ENCODE measurements around the gene P2RY2. TPM values are rescaled to one million over a fixed set of nuclear protein-coding genes. Genes with fewer than 3 reads are reported as not detected.

P2RY2 gene
- total RNA-seq, 1 donor from 2014 or later, result 0.45 TPM

DNA sequence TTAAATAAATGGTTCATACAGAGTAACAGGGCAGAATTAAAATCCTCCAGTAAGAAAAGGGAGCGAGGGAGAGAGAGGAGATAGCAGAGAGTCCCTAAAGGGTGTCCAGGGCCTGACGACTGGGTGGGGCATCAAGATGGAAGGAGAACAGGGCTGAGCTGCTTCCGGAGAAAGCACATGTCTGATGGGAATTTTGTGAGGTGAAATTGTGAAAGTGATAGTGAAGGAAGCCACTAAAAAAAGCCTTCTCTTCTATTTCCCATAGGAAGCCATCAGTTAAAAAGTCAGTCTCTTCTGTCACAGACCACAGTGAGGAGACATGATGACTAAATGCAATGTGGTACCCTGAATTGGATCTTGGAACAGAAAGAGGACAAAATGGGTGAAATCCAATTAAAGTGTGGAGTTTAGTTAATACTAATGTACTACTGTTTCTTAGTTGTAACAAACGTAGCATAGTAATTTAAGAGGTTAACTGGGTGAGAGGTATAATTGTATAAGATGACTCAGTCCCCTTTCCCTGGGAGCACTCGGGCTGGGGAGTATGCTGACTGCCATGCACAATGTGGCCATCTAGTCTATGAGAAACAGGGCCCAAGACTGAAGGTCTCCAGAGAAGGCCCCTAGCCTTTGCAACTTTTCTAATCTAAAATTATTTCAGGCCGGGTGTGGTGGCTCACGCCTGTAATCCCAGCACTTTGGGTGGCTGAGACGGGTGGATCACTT, 46.5 kb upstream of the P2RY2 start:
- Mint-ChIP-seq H3K27me3 (ENCODE audit: insufficient read depth, low read depth) (peaks cover 15% of the 10 kb centered on the region), H3K4me3 (no peak overlapping the region), H3K36me3 (no peaks in the 10 kb centered on the region), H3K27ac (no peak overlapping the region), H3K9me3 (no peaks in the 10 kb centered on the region), H3K4me1 (peaks cover 20% of the 10 kb centered on the region)
- H3K4me1 ChIP-seq, result peaks cover 18% of the 10 kb centered on the region
- H3K36me3 ChIP-seq, result no peaks in the 10 kb centered on the region
- no peak for DNase-seq (ENCODE audit: low spot score)
- no peak overlapping the region for H2AFZ ChIP-seq (replicated peaks)
- no peak overlapping the region for H3K4me3 ChIP-seq
- no peaks in the 10 kb centered on the region for H3K27me3 ChIP-seq
- H4K20me1 ChIP-seq (ENCODE audit: low read depth), result no peaks in the 10 kb centered on the region
- peaks cover 10% of the 10 kb centered on the region for H3F3A ChIP-seq (ENCODE audit: low read depth)
- no peak overlapping the region for H3K9ac ChIP-seq
- H3K79me2 ChIP-seq (ENCODE audit: low read depth), result no peaks in the 10 kb centered on the region
- no peaks in the 10 kb centered on the region for H3K9me3 ChIP-seq (ENCODE audit: low read depth)
- no peak for TF ChIP-seq CTCF (IDR thresholded peaks at IDR 0.05)
- no peak for TF ChIP-seq EZH2 (IDR thresholded peaks at IDR 0.05)
- TF ChIP-seq EZH2phosphoT487 (IDR thresholded peaks at IDR 0.05), result no peak
- H3K4me2 ChIP-seq, result no peak overlapping the region
- no peak overlapping the region for H3K27ac ChIP-seq

- no peak overlapping the region for H3K27ac Mint-ChIP-seq
- H4K20me1 ChIP-seq (ENCODE audit: low read depth), result no peaks in the 10 kb centered on the region
- TF ChIP-seq EZH2 (IDR thresholded peaks at IDR 0.05) (no peak), EZH2phosphoT487 (IDR thresholded peaks at IDR 0.05) (no peak), CTCF (IDR thresholded peaks at IDR 0.05) (no peak)
- peaks cover 18% of the 10 kb centered on the region for H3K4me1 ChIP-seq
- H3K4me3 Mint-ChIP-seq, result no peak overlapping the region
- peaks cover 16% of the 10 kb centered on the region for H3K27me3 Mint-ChIP-seq (ENCODE audit: insufficient read depth, low read depth)
- peaks cover 5% of the 10 kb centered on the region for H3F3A ChIP-seq (ENCODE audit: low read depth)
- no peaks in the 10 kb centered on the region for H3K79me2 ChIP-seq (ENCODE audit: low read depth)
- H3K27me3 ChIP-seq, result no peaks in the 10 kb centered on the region
- no peak overlapping the region for H2AFZ ChIP-seq (replicated peaks)
- no peaks in the 10 kb centered on the region for H3K9me3 ChIP-seq (ENCODE audit: low read depth)
- H3K4me1 Mint-ChIP-seq, result peaks cover 20% of the 10 kb centered on the region
- no peaks in the 10 kb centered on the region for H3K36me3 ChIP-seq
- no peak for DNase-seq (ENCODE audit: low spot score)
- H3K4me3 ChIP-seq, result no peak overlapping the region
- no peak overlapping the region for H3K27ac ChIP-seq
- H3K9me3 Mint-ChIP-seq, result no peaks in the 10 kb centered on the region
- H3K9ac ChIP-seq, result no peak overlapping the region
- no peaks in the 10 kb centered on the region for H3K36me3 Mint-ChIP-seq
- H3K4me2 ChIP-seq, result no peak overlapping the region
These were observed 45.0 kb upstream of the P2RY2 start for GRCh38 chr11:73172992-73173656.

DNA sequence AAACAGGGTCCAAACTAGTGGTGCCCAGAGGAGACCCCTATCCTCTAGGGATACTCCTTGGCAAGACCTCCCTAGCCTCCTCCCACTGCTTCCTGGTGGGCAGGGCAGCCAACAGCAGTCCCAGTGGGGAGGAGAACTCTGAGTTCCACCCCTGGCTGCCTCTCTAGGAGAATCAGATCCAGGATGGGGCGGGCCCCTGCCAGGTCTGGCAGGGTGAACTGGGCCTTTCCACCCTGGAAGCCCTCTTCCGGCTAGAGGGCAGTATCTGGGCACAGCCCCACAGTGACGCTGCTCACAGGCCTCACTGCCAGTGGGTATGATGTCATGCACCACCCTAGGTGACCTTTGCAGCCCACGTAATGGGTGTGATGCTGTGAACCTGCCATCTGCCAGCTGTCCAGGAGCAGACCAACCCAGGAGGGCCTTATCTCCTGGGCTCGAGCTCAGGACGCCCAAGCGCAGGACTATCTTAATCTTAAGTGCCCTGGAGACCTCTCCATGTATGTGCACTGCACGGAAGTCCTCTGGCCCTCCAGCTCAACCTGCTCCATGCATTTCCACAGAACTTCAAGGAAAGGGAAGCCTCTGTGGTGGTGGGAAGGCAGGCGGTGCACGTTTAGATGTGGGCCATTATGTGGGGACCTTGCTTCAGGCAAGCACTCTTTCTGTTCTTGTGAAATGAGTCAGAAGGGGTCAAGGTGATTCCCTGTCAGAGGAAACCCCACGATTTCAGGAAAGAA, 44.2 kb upstream of the P2RY2 start:
- Histone ChIP-seq H3K4me2 (no peak overlapping the region), H3K27me3 (no peaks in the 10 kb centered on the region), H3K79me2 (ENCODE audit: low read depth) (no peaks in the 10 kb centered on the region), H4K20me1 (ENCODE audit: low read depth) (no peaks in the 10 kb centered on the region), H3K4me1 (peaks cover 15% of the 10 kb centered on the region), H3K27ac (no peak overlapping the region), H3K36me3 (no peaks in the 10 kb centered on the region), H3K4me3 (no peak overlapping the region), H2AFZ (replicated peaks) (no peak overlapping the region), H3F3A (ENCODE audit: low read depth) (peaks cover 5% of the 10 kb centered on the region), H3K9me3 (ENCODE audit: low read depth) (no peaks in the 10 kb centered on the region), H3K9ac (no peak overlapping the region)
- no peak for DNase-seq (ENCODE audit: low spot score)
- Mint-ChIP-seq H3K27me3 (ENCODE audit: insufficient read depth, low read depth) (peaks cover 16% of the 10 kb centered on the region), H3K4me3 (peak overlapping the region; percentile 28), H3K36me3 (no peaks in the 10 kb centered on the region), H3K9me3 (no peaks in the 10 kb centered on the region), H3K27ac (no peak overlapping the region), H3K4me1 (peaks cover 15% of the 10 kb centered on the region)
- no peak for TF ChIP-seq EZH2phosphoT487 (IDR thresholded peaks at IDR 0.05)

Data from neural progenitor cell (in vitro differentiated cells).